LoVo (cell line): ENCODE data around the gene RSPRY1.

Experiments
- DNase-seq: peaks from one replicate; pipeline ENCODE4 v3.0.0-alpha.2; 2016; ENCODE audit warnings: low spot score

RSPRY1 gene

DNA sequence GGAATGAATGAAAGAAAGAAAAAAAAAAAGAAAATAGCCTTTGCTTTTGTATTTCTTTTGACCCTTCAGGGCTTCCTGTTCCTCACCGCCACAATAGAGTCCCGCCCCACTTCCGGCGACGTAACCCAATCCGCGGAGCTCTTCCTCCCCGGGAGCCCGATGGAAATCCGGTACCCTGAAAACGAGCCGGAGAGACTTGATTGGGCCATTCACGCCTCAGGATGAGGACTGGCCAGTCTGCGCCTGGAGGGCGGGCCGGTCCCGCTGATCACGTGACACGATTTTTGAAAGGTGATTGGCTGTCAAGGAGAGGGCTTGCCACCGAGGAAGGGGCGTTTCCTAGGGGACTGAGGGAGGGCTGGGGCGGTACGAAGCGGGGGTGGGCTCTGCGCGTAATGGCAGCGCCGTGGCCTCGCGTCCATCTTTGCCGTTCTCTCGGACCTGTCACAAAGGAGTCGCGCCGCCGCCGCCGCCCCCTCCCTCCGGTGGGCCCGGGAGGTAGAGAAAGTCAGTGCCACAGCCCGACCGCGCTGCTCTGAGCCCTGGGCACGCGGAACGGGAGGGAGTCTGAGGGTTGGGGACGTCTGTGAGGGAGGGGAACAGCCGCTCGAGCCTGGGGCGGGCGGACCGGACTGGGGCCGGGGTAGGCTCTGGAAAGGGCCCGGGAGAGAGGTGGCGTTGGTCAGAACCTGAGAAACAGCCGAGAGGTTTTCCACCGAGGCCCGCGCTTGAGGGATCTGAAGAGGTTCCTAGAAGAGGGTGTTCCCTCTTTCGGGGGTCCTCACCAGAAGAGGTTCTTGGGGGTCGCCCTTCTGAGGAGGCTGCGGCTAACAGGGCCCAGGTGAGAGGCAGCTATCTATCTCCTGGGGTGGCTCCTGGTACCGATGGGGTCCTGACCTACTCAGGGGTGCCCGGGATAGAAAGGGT lies at the start of gene RSPRY1, which contains the start of gene PSME3IP1:
Gene RSPRY1, plus strand, starts transcription at position 385 of the 927 bp plus-strand sequence. CDS start 18,330 bp downstream, outside the sequence.
Gene PSME3IP1, minus strand, starts transcription at position 95 of the 927 bp plus-strand sequence. CDS start 12,185 bp downstream, outside the sequence.
- peak; percentile 98 for DNase-seq

DNA sequence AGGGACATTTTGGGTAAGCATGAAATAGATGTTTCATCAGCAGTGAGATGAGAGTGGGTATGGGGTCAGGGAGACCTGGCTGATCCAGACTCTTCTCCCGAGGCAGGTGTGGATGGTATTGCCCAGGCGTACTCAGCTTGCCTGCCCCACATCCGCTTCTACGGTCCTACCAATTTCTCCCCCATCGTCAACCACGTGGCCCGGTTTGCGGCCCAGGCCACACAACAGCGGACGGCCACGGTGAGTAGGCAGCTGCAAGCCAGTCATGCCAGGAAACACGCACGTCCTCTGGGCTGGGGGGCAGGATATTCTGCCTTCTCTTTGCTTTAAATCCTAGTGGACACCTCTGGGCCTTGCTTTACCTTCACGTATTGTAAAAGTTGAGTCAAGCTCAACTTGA lies 49.1 kb upstream of the RSPRY1 start:
- DNase-seq, result no peak

DNA sequence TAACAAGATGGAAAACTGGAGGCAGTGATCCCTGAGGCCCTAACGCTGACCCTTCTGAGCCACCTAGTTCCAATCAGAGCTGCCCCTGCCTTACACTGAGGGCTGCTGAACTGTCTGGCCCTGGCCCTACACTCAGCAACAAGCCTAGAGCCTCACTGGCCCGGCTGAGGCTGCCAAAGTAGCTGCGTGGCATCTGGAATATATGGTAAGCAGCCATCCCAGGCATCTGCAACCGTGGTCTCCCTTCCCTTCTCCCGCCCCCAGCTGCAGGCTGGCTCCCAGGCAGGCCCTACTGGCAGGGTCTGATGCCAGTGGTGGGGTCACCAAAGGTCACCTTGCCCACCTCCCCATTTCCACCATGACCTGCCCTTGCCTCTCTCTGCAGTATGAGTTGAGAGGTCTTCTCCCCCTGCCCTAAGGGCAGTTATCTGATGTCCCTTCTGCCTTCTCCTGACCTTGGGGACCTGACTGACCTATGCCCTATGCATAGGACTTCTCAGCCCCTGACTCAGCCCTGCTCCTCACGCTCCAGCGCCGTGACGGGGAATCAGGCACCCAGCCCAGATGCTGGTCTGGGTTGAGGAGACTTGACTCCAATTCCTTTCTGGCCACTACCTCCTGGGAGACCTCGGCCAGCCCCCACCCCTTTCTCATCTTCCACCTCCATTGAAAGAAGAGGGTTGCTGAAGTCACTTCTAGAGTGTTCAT lies 48.4 kb upstream of the RSPRY1 start:
- no peak for DNase-seq

DNA sequence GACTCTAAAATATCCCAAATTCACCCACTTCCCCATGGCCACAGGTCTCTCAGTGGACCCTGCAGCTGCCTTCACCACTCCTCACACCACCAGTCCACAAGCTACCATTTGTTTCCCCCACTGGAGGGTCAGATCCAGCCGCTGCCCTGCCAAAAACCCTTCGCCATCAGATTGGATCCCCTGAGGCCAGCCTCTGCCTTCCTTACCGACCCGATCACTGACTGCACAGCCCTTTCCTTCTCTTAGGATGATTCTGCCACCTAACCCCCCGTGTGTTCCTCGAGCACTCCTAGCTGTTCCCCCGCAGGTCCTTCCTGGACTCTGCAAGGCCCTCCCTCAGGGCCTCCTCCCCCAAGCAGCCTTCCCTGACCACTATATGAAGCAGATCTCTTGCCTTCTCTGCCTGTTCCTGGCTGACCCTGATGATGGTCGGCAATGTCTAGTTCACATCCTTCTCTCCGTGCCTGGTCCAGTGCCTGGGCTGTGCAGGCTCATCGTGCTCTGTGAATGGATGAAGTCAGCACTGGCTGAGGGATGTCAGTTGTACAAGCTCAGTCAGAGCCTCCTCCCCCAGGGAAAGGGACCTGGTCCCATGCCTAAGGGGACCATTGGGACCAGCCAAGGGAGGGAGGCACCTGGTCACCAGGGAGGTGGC lies 47.7 kb upstream of the RSPRY1 start:
- no peak for DNase-seq

DNA sequence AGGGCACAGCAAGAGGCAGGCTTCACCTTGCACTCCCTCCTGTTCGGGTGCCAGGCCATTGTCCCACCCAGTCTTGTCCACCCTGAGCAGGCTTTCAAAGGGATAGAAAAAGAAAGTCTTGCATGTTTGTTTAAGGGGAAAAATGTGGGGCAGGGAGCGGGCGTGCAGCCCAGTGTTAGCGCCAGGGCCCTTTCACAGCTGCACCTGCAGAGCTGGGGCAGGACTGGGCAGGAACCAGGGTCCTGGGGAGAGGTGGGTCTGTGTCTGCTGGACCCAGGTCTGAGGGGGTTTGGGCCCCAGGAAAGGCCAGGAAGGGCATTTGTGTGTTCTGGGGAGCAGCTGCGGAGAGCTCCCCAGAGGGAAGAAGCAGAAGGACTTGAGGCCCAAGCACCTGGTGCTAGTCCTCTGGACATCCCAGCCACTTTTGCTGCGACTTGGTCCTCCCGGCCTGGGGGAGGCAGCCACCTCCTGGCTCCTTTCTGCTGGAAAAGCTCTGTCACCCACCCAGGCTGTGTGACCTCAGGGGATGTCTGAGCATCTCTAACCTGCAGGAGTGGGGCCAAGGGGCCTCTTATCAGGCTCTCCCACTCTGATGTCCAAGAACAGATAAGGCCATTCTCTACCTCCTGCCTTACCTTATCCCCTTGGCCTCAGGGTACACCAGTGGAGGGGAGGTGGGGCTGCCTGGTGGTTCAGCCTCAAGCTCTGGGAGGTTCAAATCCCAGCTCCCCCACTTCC lies 45.0 kb upstream of the RSPRY1 start:
- DNase-seq, result no peak

DNA sequence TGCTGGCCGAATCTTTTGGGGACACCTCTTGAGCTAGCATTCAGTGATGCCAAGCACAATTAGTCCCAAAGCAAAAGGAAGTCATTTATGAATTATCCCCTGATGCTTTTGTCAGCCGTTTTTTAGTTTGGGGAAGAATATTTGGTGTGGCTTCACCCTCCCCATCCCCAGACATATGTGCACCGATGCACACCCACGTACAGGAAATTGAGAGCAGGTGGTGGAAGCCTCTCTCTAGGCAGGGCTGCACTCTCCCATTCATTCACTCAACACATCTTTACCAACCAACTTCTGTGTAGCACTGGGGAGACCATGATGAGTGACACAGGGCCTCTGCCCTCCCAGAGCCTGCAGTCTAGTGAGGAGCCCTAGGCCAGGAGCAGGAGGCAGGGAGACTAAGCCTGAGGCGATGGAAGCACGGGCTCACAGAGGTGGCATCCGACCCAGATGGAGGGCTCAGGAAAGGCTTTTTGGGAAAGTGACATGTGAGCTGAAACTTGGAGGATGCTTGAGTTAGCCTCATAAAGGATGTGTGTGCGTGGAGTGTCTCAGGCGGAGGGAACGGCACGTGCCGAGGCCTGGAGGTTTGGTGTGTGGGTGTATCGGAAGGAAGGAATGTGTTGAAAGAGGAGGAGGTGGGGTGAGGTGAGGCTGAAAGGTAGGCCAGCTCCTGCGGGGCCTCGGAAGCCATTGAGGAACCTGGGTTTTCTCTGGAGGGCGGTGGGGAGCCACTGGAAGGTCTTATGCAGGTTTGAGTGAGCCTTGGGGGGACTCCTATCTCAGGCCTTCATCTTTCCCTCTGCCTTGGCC lies 44.1 kb upstream of the RSPRY1 start:
- no peak for DNase-seq

DNA sequence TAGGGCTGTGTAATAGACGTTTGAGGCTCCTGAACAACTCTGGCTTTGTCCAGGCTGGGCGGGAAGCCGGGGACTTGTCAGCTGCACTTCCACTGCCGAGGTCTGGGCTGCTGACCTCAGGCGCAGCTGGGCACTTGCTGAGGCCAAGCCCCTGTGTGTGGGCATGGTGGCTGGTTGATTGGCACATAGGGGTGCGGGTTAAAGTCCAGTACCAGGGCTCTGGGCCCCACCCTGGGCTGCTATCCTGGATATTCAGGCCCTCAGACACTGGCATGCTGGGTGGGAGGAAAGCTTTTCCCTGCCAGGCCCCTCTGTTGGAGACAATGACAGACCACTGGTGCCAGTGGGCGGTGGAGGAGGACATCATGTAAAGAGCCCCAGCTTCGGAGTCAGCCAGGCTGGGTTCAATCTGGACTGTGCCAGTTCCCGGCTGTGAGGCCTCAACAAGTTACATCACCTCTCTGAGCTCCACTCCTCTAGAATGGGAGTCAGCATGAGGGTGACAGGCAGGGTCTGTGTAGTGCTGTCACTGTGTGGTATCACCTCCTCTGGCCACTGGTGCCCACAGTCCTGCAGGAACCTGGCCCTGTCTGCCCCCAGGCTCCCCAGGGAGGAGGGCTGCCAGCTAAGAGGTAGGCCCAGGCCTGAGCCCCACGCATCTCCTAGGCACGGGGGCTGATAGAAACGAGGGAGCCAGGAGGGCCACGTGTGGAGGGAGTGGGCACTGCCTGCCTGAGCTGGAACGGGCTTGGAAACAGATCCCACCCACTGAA lies 42.8 kb upstream of the RSPRY1 start:
- no peak for DNase-seq

DNA sequence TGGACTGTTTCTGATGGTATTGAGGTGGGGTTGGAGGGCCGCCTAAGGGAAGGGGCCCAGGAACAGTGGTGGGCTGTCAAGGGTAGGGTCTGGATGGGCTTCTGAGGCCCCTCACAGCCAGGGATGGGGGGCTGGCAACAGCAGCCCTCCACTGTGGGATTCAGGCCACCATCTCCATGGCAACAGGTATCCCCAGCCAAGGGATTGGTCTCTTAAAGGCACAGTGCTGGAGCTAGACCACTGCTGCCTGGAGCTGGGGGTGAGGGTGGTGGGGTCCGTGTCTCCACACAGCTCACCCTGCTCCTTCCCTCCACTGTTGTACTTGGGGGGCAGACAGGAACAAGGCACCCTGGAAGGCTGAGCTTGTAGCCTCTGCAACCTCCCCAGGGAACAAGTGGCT lies 42.1 kb upstream of the RSPRY1 start:
- no peak for DNase-seq

DNA sequence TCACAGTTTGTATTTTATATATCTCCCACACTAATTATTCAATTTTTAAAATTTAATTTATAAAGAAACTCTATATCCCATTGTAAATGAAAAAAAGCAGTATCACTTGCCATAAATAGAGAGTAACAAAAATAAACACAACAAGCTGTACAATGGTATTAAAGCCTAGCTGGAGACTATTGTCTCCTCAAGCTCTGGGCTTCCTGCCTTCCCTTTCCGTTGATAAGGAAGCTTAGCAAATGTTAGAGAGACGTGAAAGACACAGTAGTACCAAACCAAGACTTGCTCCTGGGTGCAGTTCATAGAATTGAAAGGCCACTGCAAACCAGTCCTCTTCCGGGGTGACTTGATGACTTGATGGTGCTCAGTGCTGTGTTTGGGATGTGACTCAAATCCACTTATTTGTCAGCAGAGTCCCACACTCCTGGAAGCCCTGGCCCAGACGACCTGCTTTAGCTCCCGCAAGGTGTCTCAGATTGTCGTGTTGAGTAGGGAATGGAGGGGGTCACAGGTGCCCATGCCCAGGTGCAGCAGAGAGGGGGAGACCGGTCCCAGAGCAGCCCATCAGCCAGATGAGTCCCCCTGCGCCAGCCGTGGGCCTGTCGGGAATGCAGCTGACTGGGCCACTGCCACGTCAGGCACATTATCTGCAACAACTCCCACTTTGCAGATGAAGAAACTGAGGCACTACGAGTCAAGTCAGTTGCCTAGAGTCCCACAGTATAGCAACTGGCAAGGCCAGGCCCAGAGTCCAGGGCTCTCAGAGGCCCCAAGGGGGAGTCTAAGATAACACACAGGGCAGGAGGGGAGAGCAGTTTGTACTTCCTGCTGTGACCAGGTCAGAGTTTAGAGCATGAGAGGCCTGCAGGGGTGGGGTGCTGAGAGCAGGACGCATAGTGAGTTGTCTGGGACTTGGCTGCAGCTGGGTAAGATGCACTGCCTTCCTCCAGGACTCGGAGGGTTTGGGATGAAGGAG lies 40.8 kb upstream of the RSPRY1 start:
- DNase-seq, result no peak

DNA sequence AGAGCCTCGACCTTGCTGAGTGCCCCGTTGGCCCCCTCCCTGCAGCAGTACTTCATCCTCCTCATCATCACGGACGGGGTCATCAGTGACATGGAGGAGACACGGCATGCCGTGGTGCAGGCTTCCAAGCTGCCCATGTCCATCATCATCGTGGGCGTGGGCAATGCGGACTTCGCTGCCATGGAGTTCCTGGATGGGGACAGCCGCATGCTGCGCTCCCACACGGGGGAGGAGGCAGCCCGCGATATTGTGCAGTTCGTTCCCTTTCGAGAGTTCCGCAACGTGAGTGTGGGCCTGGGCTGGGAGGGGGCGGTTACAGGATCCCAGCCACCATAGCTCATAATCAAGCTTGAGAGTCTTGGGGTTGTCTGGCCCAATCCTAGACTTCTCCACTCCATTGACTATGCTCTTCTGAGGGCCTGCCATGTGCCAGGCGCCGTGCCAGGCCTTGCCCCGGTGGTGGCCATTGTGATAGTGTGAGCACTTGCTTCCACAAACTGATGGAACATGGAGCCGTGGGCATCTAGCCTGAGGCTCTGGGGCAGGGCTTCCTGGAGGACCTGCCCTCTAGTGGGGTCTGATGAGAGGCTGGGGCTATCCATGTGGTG lies 40.0 kb upstream of the RSPRY1 start:
- no peak for DNase-seq

DNA sequence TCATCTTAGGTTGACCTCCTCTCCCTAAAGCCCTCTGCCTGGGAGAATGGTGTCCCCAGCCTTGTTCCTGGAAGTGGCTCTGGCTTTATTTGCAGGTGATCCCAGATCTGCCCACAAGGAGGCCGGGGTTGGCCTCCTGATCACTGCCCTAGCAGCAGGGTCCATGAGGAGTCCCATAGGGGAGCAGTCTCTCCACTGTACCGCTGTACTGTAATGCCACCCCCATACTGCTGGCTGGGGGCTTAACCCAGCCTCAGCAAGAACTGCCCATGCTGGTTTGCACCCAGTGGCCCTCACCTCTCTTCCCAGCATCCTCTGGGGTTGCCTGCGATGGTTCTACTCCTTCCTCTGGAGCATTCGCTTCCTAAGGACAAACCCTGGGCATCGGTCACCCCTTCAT lies 39.4 kb upstream of the RSPRY1 start:
- DNase-seq, result no peak

DNA sequence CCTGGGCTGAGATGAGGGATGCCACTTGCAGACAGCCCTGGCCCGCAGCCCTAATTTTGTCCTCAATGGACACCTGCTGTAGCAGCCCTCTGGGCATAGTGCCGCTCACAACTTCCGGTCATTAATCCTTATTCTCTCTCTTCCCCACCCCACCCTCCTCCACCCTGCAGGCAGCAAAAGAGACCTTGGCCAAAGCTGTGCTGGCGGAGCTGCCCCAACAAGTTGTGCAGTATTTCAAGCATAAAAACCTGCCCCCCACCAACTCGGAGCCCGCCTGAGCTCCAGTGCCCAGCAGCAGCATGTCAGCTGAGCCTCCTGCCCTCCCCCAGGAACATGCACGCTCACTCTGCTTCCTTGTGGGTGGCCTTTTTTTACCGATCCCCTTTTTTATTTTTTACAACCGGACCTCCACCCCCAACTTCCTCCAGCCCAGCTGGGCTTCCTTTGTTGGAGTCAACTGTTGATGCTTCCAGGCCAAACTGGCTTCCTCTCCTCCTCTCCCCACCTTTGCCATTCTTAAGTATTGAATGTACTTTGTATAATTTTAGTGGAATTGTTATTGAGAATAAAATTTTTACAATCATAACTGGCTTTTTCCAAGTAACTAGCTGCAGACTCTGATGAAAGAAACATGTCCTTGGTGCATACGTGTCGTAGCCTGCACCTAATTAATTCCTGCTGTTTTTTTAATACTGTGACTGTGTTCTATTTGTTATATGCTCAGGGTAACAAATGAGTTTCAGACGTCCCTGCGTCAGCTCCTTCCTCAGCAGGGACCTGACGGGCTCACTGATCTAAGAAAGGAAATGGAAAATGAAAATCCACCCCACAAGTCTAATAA lies 38.5 kb upstream of the RSPRY1 start:
- no peak for DNase-seq

DNA sequence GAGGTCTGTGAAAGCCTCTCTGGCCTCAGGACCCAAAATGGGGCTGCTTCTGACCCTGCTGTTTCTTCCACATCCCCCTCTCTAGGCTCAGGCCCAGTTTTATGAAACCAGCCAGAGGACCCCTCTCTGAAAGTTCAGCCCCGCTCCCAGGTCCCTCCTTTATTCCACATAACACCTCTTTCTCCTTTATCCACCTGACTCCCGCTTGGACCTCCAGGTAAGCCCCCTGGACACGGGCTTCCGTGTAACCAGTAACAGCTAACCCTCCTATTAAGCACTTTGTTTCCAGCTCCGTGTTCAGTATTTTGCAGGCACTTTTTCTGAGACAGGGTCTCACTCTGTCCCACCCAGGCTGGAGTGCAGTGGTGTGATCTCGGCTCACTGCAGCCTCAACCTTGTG lies 37.6 kb upstream of the RSPRY1 start:
- DNase-seq, result no peak

DNA sequence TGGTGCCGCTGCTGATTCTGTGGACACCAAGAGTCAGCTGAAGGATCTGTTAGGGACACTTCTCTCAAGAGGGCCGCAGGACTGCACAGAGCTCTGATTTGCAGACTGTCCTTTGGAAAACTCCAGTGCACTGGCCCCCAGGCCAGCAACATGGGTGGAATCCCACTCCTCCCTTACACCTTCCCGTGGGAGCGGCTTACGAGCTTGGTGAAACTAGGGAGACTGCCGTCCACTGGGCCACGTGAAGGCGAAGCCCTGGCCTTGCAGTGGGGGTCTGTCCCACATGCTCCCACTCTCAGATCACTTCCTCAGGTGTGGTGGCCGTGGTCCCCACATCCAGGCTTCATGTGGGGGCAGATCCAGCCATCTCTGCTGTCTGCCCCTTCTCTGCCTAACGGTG lies 36.7 kb upstream of the RSPRY1 start:
- DNase-seq, result no peak

DNA sequence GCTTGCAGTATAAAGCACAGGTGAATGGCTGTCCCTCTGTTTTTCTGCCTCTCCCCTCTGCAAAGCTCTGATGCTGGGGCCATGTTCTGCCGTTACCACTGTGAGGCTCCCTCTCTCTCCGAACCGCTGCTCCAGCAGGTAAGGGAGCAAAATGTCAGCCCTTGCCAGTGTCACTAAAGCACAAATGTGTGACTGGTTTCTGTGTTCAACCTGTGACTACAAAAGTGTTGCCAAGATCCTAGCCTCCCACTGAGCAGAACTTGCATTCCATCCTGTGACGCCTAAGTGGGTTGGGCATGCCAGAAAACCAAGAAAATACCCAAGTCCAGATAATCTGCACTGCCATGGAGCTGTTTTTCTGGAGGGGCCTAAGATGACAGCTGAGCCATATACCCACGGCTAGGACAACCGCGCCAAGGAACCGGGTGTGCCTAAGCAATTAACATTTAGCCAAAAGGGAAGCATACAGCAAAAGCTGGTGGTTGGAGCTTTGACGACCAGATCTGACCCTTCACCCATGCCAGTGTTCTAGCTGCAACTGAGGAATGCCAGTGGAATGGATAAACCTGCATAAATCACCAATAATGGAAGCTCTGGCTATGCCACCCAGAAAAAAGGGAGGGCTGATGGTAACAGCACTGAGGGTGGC lies 35.3 kb upstream of the RSPRY1 start:
- no peak for DNase-seq

DNA sequence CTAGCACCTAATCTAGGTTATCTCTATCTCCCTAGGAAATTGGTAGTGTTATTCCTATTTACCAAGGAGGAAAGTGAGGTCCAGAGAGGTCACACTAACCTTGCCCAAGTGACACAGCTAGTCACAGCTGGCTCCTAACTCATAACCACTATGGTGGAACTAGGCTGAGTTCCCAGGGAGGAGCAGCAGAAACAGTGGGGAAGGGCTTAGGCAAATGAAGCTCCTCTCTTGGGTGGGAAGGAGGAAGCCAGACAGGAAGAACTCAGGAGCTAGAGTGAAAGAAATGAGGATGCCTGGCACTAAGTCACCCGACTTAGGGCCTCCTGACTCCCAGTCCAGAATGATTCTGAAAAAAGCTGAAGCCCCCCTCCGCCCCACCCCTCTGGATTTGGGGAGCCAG lies 34.8 kb upstream of the RSPRY1 start:
- no peak for DNase-seq
